Measurements from ENCODE around the gene PGA3. TPM values are rescaled to one million over a fixed set of nuclear protein-coding genes. Genes with fewer than 3 reads are reported as not detected.
A peak's percentile ranks its signal among the peaks of the same experiment; 100 is the strongest.
"Not testable (repeated sequence)": the region's sequence is repeated elsewhere in the genome, so short reads cannot be mapped to it uniquely, and the experiment has no call there.

Gene PGA3
- total RNA-seq, 1 experiment from 2014 or later, result not detected

DNA sequence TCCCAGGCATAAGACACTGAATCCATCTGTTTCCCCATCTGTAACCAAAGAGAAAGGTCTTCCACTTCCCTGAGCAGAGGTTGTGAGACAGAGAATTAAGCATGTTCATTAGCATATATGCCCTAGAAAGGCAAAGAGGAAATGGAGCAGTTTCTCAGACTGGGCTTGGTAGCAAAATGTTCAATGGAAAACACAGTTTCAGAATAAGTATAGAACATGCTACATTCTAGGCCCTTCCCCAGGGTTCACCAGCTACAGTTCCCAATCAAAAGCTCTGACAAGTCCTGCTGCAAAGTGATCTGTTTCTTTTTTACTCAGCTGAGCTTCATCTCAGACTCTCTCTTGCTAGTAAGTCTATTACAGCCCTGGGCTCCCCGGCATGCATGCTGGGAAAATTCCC, 49.0 kb downstream of the PGA3 start:
- not testable (repeated sequence) for H3K4me2 ChIP-seq (ENCODE audit: low read depth, low read length, poor library complexity, severe bottlenecking); H3K9me2 ChIP-seq (replicated peaks; ENCODE audit: insufficient read depth, low read length); H3K4me3 ChIP-seq (ENCODE audit: low read length); H3K9ac ChIP-seq (ENCODE audit: low read length); H3K27ac ChIP-seq (ENCODE audit: low read length); H3K9me3 ChIP-seq (ENCODE audit: low read length); H3K4me1 ChIP-seq (ENCODE audit: low read length); H3K36me3 ChIP-seq (ENCODE audit: insufficient read depth, low read length); DNase-seq; H3K27me3 ChIP-seq (ENCODE audit: low read length); H4K20me1 ChIP-seq (ENCODE audit: insufficient read depth, low read depth, low read length); H3K79me2 ChIP-seq (ENCODE audit: low read length); H2AFZ ChIP-seq (ENCODE audit: low read length)

DNA sequence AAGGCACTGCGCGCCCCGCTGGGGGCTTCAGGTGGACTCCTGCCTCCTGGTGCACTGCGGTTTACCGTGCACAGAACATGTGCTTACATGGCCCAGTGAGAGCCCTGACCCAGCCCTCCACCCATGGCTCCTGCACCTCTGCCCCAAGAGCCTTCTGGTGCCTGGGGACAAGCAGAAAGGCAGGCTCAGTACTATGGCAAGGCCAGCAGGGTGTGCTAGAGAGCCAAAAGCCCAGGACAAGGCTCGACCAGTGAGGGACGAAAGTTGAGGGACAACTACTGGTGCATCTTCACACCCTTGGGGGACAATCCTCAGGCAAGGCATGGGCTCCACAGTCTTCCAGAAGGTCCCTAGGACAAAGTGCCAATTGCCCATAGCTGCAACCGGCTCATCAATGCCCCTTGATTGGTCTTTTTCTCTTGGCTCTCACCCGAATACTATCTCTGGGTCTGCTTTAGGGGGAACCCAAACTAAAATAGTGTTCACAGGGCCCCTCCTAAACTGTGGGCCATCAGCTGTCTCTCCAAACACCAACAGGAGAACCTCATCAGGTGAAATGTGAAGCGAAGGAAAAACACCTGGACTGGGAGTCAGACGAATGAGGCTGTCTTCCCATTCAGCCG, 51.2 kb downstream of the PGA3 start:
- Histone ChIP-seq H3K4me3 (ENCODE audit: low read length) (no peak overlapping the region), H4K20me1 (ENCODE audit: insufficient read depth, low read depth, low read length) (no peaks in the 10 kb centered on the region), H3K27me3 (ENCODE audit: low read length) (no peaks in the 10 kb centered on the region), H3K27ac (ENCODE audit: low read length) (no peak overlapping the region), H3K9me2 (replicated peaks; ENCODE audit: insufficient read depth, low read length) (no peaks in the 10 kb centered on the region), H3K4me2 (ENCODE audit: low read depth, low read length, poor library complexity, severe bottlenecking) (no peak overlapping the region), H3K36me3 (ENCODE audit: insufficient read depth, low read length) (no peaks in the 10 kb centered on the region), H3K79me2 (ENCODE audit: low read length) (no peaks in the 10 kb centered on the region), H3K9me3 (ENCODE audit: low read length) (no peaks in the 10 kb centered on the region), H3K4me1 (ENCODE audit: low read length) (no peaks in the 10 kb centered on the region), H2AFZ (ENCODE audit: low read length) (no peak overlapping the region), H3K9ac (ENCODE audit: low read length) (no peak overlapping the region)
- DNase-seq, result peak; percentile 87

DNA sequence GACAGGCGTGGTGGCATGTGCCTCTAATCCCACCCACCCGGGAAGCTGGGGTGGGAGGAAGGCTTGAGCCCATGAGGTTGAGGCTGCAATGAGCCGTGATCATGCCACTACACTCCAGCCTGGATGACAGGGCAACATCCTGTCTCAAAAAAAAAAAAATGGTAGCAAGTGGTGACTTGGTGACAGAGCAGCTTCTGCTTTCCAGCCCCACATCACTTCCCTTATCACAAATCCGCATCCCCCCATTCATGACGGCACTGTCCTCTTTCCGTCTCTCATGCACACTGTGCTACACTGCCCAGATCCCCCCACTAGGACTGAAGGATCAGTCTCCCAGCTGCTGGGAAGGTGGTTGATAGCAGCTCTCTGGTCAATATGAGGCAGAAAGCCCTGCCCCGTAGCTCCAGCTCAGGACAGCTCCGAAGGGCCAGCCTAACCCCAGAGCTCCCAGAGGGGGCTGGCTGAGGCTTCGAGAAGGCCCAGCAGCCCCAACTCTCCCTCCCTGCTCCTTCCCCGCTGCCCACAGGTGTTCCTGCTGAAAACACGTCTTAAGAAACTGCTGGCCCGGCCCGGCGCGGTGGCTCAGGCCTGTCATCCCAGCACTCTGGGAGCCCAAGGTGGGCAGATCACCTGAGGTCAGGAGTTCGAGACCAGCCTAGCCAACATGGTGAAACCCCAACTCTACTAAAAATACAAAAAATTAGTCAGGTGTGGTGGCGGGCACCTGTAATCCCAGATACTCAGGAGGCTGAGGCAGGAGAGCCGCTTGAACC, 53.6 kb downstream of the PGA3 start:
- no peak overlapping the region for H3K4me3 ChIP-seq (ENCODE audit: low read length)
- H3K27ac ChIP-seq (ENCODE audit: low read length), result no peak overlapping the region
- no peaks in the 10 kb centered on the region for H3K9me2 ChIP-seq (replicated peaks; ENCODE audit: insufficient read depth, low read length)
- DNase-seq, result no peak
- no peaks in the 10 kb centered on the region for H3K36me3 ChIP-seq (ENCODE audit: insufficient read depth, low read length)
- no peaks in the 10 kb centered on the region for H3K27me3 ChIP-seq (ENCODE audit: low read length)
- no peaks in the 10 kb centered on the region for H4K20me1 ChIP-seq (ENCODE audit: insufficient read depth, low read depth, low read length)
- H2AFZ ChIP-seq (ENCODE audit: low read length), result no peak overlapping the region
- no peak overlapping the region for H3K4me2 ChIP-seq (ENCODE audit: low read depth, low read length, poor library complexity, severe bottlenecking)
- no peak overlapping the region for H3K9ac ChIP-seq (ENCODE audit: low read length)
- no peaks in the 10 kb centered on the region for H3K9me3 ChIP-seq (ENCODE audit: low read length)
- H3K79me2 ChIP-seq (ENCODE audit: low read length), result no peaks in the 10 kb centered on the region
- H3K4me1 ChIP-seq (ENCODE audit: low read length), result no peaks in the 10 kb centered on the region

DNA sequence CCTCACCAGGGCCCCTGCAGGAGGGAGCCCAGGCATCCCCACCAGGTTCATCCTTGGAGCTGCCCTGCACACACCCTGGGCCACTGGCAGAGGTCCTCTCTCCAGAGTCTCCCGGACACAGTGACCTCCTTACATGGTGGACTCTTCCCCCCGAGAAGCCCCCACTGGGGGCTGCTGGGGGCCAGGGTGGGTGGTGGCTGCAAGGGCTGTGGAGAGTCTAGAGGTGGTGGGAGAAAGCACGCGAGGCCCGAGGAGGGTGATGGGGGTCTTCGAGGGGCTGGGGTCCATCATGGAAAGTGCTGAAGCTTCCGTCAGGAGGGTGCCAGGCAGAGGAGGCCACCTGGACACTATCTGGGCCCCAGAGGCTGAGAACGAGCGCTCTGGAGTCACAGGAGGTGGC, 55.2 kb downstream of the PGA3 start:
- Histone ChIP-seq H3K4me2 (ENCODE audit: low read depth, low read length, poor library complexity, severe bottlenecking) (no peak overlapping the region), H3K9ac (ENCODE audit: low read length) (no peak overlapping the region), H3K9me3 (ENCODE audit: low read length) (no peaks in the 10 kb centered on the region), H3K4me3 (ENCODE audit: low read length) (no peak overlapping the region), H3K36me3 (ENCODE audit: insufficient read depth, low read length) (no peaks in the 10 kb centered on the region), H3K27me3 (ENCODE audit: low read length) (no peaks in the 10 kb centered on the region), H2AFZ (ENCODE audit: low read length) (no peak overlapping the region), H3K79me2 (ENCODE audit: low read length) (no peaks in the 10 kb centered on the region), H3K4me1 (ENCODE audit: low read length) (no peaks in the 10 kb centered on the region), H4K20me1 (ENCODE audit: insufficient read depth, low read depth, low read length) (no peaks in the 10 kb centered on the region), H3K27ac (ENCODE audit: low read length) (no peak overlapping the region), H3K9me2 (replicated peaks; ENCODE audit: insufficient read depth, low read length) (no peaks in the 10 kb centered on the region)
- DNase-seq, result no peak

DNA sequence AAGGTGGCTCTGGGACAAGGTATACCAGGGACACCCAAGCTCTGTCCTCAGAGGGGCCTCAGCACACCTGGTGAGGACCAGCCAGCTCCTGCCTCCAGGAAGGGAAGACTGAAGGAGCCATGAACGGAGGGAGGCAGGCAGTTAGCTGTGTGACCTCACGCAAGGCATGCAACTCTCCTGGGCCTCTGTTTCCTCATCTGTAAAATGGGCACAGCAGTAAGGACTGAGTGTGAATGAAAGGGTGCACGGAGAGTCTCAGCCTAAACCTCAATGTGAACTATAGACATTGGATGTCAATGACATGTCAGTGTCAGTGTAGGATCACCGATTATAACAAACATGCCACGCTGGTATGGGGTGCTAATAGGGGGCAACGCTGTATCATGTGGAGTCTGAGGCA, 56.0 kb downstream of the PGA3 start:
- H3K9ac ChIP-seq (ENCODE audit: low read length), result no peak overlapping the region
- no peak overlapping the region for H3K4me2 ChIP-seq (ENCODE audit: low read depth, low read length, poor library complexity, severe bottlenecking)
- H2AFZ ChIP-seq (ENCODE audit: low read length), result no peak overlapping the region
- H3K4me1 ChIP-seq (ENCODE audit: low read length), result no peaks in the 10 kb centered on the region
- no peaks in the 10 kb centered on the region for H3K79me2 ChIP-seq (ENCODE audit: low read length)
- H3K9me2 ChIP-seq (replicated peaks; ENCODE audit: insufficient read depth, low read length), result no peaks in the 10 kb centered on the region
- no peak overlapping the region for H3K27ac ChIP-seq (ENCODE audit: low read length)
- no peaks in the 10 kb centered on the region for H3K27me3 ChIP-seq (ENCODE audit: low read length)
- H4K20me1 ChIP-seq (ENCODE audit: insufficient read depth, low read depth, low read length), result no peaks in the 10 kb centered on the region
- H3K9me3 ChIP-seq (ENCODE audit: low read length), result no peaks in the 10 kb centered on the region
- H3K36me3 ChIP-seq (ENCODE audit: insufficient read depth, low read length), result no peaks in the 10 kb centered on the region
- H3K4me3 ChIP-seq (ENCODE audit: low read length), result no peak overlapping the region
- DNase-seq, result no peak

Other genes starting within 250 kb of the PGA3 start
- not detected in 2 replicates for gene CD6, start 231.8 kb upstream of the PGA3 start, total RNA-seq (2014; rRNA removed; shearing (Covaris generic); ENCODE audit: low replicate concordance)
- gene CD5, start 101.0 kb upstream of the PGA3 start, total RNA-seq (2014; rRNA removed; shearing (Covaris generic); ENCODE audit: low replicate concordance), result not detected in 2 replicates
- gene VPS37C, start 42.1 kb upstream of the PGA3 start, total RNA-seq (2014; rRNA removed; shearing (Covaris generic); ENCODE audit: low replicate concordance), result 11.3 and 13.8 TPM in 2 replicates
- not detected in 2 replicates for gene PGA4, start 18.8 kb downstream of the PGA3 start, total RNA-seq (2014; rRNA removed; shearing (Covaris generic); ENCODE audit: low replicate concordance)
- not detected in 2 replicates for gene PGA5, start 37.7 kb downstream of the PGA3 start, total RNA-seq (2014; rRNA removed; shearing (Covaris generic); ENCODE audit: low replicate concordance)
- 0.07 and 0.32 TPM in 2 replicates for gene VWCE, start 91.8 kb downstream of the PGA3 start, total RNA-seq (2014; rRNA removed; shearing (Covaris generic); ENCODE audit: low replicate concordance)
- 100 and 163 TPM in 2 replicates for gene DDB1, start 129.6 kb downstream of the PGA3 start, total RNA-seq (2014; rRNA removed; shearing (Covaris generic); ENCODE audit: low replicate concordance)
- 72.6 and 92.4 TPM in 2 replicates for gene TKFC, start 129.7 kb downstream of the PGA3 start, total RNA-seq (2014; rRNA removed; shearing (Covaris generic); ENCODE audit: low replicate concordance)
- gene CYB561A3, start 158.4 kb downstream of the PGA3 start, total RNA-seq (2014; rRNA removed; shearing (Covaris generic); ENCODE audit: low replicate concordance), result 43.8 and 51.3 TPM in 2 replicates
- gene TMEM138, start 158.9 kb downstream of the PGA3 start, total RNA-seq (2014; rRNA removed; shearing (Covaris generic); ENCODE audit: low replicate concordance), result 27.2 and 70.3 TPM in 2 replicates
- 33.1 and 54.9 TPM in 2 replicates for gene TMEM216, start 189.1 kb downstream of the PGA3 start, total RNA-seq (2014; rRNA removed; shearing (Covaris generic); ENCODE audit: low replicate concordance)
- 50.0 and 64.1 TPM in 2 replicates for gene CPSF7, start 226.5 kb downstream of the PGA3 start, total RNA-seq (2014; rRNA removed; shearing (Covaris generic); ENCODE audit: low replicate concordance)
- gene SDHAF2, start 226.6 kb downstream of the PGA3 start, total RNA-seq (2014; rRNA removed; shearing (Covaris generic); ENCODE audit: low replicate concordance), result 25.3 and 27.6 TPM in 2 replicates